ENCODE measurements around the gene TRIM28. TPM values are rescaled to one million over a fixed set of nuclear protein-coding genes. Genes with fewer than 3 reads are reported as not detected.

The TRIM28 gene
- total and polyA plus RNA-seq, 9 of the 15 experiments (the other 6 are each of a cell fraction or from before 2014, with no cell fraction given) = 12.1 to 797 (median 490) TPM

GRCh38 chr19:58558066-58558622, 14.3 kb downstream of the TRIM28 start, which contains the start of gene UBE2M (continued):
- no peak for TF ChIP-seq ZFP91 (CRISPR knock-in tag; IDR thresholded peaks at IDR 0.05)
- no peak for TF ChIP-seq ZNF707 (CRISPR knock-in tag; conservative IDR thresholded peaks at IDR 0.05)
- TF ChIP-seq ZNF407 (IDR thresholded peaks at IDR 0.05; ENCODE audit: low read depth) = peak; percentile 72
- TF ChIP-seq YY1 (IDR thresholded peaks at IDR 0.05; ENCODE audit: borderline replicate concordance in 1 of 3, control insufficient read depth in 1 of 3, extremely low read depth in 1 of 3, insufficient read depth in 3 of 3, insufficient read length in 1 of 3, insufficient replicate concordance in 2 of 3, low read depth in 1 of 3, low read length in 2 of 3) = peak in 1 of 3 experiments; percentile 44
- no peak for TF ChIP-seq CEBPG (CRISPR knock-in tag; IDR thresholded peaks at IDR 0.05)
- TF ChIP-seq CEBPG (tag; conservative IDR thresholded peaks at IDR 0.05 in 1 of 2, IDR thresholded peaks at IDR 0.05 in 1 of 2) = no peak
- TF ChIP-seq, protein P1, sequence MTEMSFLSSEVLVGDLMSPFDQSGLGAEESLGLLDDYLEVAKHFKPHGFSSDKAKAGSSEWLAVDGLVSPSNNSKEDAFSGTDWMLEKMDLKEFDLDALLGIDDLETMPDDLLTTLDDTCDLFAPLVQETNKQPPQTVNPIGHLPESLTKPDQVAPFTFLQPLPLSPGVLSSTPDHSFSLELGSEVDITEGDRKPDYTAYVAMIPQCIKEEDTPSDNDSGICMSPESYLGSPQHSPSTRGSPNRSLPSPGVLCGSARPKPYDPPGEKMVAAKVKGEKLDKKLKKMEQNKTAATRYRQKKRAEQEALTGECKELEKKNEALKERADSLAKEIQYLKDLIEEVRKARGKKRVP (CRISPR knock-in tag; IDR thresholded peaks at IDR 0.05) = no peak
- TF ChIP-seq ZBTB2 (IDR thresholded peaks at IDR 0.05) = no peak
- no peak for TF ChIP-seq ZNF41 (CRISPR knock-in tag; conservative IDR thresholded peaks at IDR 0.05)
- 0 out of 2 replicates have a peak, but pooled peaks have one; percentile 38 for TF ChIP-seq MIER1 (IDR thresholded peaks at IDR 0.05; ENCODE audit: low read depth)
- TF ChIP-seq, protein P2, sequence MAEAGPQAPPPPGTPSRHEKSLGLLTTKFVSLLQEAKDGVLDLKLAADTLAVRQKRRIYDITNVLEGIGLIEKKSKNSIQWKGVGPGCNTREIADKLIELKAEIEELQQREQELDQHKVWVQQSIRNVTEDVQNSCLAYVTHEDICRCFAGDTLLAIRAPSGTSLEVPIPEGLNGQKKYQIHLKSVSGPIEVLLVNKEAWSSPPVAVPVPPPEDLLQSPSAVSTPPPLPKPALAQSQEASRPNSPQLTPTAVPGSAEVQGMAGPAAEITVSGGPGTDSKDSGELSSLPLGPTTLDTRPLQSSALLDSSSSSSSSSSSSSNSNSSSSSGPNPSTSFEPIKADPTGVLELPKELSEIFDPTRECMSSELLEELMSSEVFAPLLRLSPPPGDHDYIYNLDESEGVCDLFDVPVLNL (CRISPR knock-in tag; IDR thresholded peaks at IDR 0.05; ENCODE audit: low read depth) = no peak

All from K562 (cell line).